OCI-M1 (cell line): ENCODE measurements around the gene MLX.
A peak's percentile ranks its signal among the peaks of the same experiment; 100 is the strongest.

Experiments used
- DNase-seq: peaks from one replicate; lab custom pipeline; 2025; lab: John Stamatoyannopoulos, UW

Gene MLX, protein sequence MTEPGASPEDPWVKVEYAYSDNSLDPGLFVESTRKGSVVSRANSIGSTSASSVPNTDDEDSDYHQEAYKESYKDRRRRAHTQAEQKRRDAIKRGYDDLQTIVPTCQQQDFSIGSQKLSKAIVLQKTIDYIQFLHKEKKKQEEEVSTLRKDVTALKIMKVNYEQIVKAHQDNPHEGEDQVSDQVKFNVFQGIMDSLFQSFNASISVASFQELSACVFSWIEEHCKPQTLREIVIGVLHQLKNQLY

DNA sequence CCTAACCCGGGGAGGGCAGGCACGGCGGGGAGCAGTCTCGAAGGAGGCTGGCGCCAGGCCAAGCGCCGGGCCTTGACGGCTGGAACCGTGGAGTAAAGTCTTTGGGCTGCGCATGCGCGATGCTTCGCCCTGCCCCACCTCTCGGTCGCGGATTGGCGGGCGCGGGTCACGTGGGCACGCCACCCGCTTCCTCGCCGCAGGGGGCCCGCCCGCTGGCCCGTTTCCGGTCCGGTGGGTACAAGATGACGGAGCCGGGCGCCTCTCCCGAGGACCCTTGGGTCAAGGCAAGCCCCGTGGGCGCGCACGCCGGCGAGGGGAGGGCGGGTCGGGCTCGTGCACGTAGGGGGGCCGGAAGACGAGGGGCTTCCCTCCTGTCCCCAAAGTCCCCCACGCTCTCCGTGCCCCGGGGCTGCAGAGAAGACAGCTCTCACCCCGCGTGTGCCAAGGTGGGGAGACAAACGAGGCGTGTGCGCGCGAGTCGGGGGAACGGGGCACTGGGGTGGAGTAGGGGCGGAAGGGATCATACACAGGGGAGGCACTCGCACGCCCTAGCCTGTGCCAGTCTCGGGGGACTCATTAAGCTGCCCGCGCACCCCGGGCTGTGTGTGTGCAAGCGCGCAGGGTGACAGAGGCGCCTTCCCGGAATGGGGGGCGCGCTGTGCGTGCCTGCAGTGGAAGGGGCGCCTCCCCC is at the start of gene MLX:
TSS of gene MLX (plus strand) at position 218 of the 691 bp plus-strand sequence. CDS start at position 243, 25 bp downstream.
- peak; percentile 96 for DNase-seq

DNA sequence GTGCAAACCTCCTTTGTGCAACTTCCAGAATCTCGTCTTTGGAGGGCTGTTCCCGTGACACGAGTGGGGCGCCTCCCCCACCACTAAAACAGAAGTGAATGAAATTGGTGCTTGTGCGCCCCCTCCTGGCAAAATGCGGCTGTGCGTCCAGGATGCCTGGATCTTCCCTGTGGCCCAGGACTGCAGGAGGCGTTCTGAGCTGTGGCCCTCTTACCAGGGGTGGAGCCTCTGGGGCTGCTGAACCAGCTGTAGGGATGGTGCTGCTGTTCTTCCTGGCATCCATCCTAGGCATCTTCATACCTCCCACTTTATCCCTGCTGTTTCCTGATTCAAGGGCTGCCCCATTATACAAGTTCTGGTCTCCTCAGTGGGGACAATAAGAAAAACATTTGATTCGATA is 49.4 kb upstream of the MLX start:
- peak; percentile 92 for DNase-seq

DNA sequence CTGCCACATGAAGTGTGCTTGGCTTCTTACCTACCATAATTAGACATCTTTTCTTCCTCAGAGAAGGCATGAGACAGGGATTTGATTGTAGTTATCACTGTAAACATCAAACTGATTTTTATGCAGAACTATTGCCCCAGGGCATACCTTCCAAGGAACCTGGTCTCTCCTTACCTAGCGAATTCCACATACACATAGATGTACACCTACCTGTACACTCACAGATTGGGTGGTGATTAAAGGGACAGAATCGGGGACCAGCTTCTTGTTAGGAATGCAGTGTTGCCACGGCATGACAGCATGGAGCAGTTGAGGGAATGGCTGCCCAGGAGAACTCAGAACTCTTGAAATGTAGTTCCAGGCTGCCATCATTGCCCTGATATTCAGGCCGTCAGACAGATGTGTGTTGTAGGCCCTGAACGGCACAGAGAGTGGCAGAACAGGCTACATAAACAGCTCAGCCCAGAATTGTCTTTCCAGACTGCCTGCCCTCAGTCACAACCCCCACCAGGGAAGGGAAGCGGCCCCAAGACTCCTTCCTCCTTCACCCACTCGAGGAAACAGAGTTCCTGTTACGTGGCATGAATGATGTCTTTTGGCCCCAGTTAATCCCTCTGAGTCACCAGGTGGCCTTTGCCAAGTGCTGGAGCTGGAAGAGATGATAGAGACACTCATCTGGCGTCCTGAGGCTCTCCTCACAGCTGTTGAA is 48.7 kb upstream of the MLX start:
- DNase-seq, result peak; percentile 64

- DNase-seq, result peak; percentile 93
These were observed 48.0 kb upstream of the MLX start for GRCh38 chr17:42518755-42519545.

DNA sequence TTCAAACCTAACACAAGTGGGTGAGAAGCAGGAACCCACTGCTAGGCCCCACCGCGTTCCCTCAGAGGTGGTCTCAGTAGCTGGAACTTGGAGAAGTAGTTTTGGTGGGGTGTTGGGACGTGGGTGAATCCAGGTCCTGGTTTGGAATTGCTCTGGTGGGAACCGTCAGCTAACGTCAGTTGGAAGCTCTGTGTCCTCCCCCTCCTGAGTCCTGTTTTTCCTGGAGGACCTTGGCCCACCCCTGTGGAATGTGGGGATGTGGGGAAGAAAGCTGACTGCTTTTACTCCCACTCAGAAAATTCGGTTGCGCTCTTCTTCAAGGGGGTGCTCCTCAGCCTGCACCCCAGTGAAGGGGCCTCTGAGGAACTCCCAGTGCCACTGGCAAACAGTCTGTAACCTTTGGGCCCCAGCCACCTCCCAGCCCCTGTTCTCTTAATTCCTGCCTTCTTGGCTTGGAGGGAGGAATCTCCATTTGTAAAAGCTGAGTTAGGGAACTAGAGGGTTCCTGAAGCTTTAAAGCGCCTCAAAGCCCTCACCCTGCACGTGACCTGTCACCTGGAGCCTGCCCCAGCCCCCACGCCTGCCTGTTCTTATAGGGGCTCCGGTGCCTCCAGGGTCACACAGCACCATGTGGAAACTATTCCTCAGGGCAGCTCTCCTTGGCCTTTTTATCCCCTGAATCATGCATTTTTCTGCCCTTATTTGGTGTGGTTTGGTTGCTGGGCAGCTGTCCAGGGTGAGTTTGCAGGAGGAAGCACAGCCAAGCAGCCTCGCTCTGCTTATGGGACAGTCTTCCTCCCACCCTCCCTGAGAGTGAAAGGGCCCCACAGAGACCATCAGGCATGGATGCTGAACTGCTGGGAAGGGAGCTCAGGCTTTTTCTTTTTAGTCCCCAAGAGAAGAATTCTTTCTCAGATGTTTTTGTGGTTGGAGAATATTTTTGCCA is 47.1 kb upstream of the MLX start:
- DNase-seq, result peak; percentile 84

DNA sequence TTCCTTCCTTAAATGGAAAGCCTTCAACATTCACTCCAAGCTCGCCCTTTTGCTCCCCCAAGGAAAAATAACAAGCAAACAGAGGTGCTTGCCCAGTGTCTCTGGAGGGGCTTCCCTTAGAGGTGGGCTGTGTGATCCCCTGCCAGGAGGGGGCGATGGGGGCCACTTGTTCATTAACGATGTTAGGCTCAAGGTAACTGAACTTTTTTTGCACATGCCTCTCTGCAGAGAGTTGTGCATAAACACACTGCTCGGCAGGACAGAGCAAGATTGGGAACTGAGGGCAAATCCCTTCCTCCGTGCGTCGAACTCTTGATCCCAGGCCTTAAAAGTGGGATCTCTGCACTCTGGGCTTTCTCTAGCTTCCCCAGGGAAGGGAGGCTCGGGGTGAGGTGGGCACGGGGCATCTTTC is 46.4 kb upstream of the MLX start:
- peak; percentile 47 for DNase-seq

GRCh38 chr17:42521036-42521435 is 45.9 kb upstream of the MLX start:
- DNase-seq, result no peak

GRCh38 chr17:42521666-42522262 is 45.1 kb upstream of the MLX start:
- DNase-seq, result no peak

DNA sequence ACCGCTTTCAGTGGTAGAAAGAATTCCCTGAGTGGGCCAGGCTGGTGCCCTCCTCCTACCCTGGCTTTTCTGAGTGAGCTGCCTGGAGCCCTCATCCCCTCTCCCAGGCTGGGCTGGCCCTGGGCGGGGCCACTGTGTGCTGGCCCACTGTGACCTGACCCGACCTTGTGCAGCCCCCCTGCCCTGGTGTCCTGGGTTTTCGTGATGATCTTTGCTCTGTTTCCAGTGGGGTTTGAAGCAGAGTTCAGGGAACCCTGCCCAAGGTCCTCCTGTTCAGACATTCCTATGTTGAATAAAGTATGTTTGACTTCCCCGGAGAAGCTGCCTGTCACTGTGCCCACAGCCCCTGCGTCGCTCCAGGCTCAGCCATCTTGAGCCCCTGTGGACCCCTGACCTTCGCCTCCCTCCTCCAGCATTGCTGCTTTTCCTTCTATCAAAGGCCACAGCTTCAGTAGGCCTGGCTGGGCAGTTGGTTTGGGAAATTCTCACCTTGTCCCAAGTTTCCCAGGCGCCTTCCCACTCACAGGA is 44.6 kb upstream of the MLX start:
- no peak for DNase-seq

- no peak for DNase-seq
These were observed 44.1 kb upstream of the MLX start for GRCh38 chr17:42522798-42523278.

GRCh38 chr17:42525221-42525620 is 41.7 kb upstream of the MLX start:
- DNase-seq, result no peak

DNA sequence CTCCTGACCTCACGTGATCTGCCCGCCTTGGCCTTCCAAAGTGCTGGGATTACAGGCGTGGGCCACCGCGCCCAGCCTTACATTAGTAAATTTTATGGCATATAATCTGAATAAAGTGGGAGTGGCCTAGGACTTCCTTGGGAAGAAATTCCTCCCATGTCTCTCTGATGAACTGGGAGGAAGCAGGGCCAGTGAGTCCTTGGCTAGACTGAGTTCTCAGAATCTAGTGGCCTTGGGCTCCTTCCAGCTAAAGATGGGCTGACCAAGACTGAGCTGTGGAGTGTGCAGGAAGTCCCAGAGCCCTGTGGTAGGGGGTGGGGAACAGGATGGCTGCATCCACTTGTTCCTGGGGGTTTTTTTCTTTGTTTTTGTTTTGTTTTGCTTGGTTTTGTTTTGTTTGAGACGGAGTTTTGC is 40.9 kb upstream of the MLX start:
- DNase-seq, result no peak

DNA sequence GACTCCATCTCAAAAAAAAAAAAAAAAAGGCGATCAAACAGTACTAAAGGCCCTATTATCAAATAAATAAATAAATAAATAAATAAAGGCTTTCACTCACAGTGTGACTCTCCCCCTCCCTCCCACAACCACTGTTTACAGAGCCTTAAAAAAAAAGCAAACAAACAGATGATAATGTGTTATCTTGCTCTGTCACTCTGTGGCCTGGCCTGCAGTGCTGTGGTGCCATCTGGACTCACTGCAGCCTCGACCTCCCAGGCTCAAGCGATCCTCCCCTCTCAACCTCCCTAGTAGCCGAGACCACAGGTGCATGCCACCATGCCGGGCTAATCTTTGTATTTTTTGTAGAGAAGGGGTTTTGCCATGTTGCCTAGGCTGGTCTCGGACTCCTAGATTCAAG is 39.0 kb upstream of the MLX start:
- DNase-seq, result no peak

GRCh38 chr17:42529061-42529460 is 37.8 kb upstream of the MLX start:
- no peak for DNase-seq

GRCh38 chr17:42530952-42531454 is 35.9 kb upstream of the MLX start:
- DNase-seq, result no peak

- peak; percentile 81 for DNase-seq
These were observed 35.2 kb upstream of the MLX start for GRCh38 chr17:42531455-42532354.

GRCh38 chr17:42535155-42536047 is 31.5 kb upstream of the MLX start:
- DNase-seq, result peak; percentile 57

- DNase-seq, result peak; percentile 95
These were observed 30.9 kb upstream of the MLX start, which contains the start of gene NAGLU for GRCh38 chr17:42536048-42536371. Gene NAGLU (plus strand): TSS chr17:42536241. CDS start chr17:42536273, 32 bp downstream.
